SH-SY5Y (cell line): ENCODE measurements around the gene IPCEF1.

ENCODE experiments used
- GATA2 ChIP-seq: IDR thresholded peaks from 2 replicates; pipeline ENCODE4 v1.6.1; 2011; ENCODE audit warnings: mild to moderate bottlenecking, low read depth, low read length
- GATA3 ChIP-seq: IDR thresholded peaks from 2 replicates; pipeline ENCODE4 v1.6.1; 2011; ENCODE audit warnings: low read depth, mild to moderate bottlenecking, low read length, moderate library complexity

GRCh38 chr6:154367839-154368695 lies 11.5 kb upstream of the IPCEF1 start:
- TF ChIP-seq GATA2 (no peak), GATA3 (no peak)
